DND-41 (cell line): ENCODE measurements around the gene DDX31.

ENCODE experiments used
- ATAC-seq: fragments of 200-7000 bp; cut with Tn5 transposase; 3 replicates; pipeline ENCODE4 v1.9.1; 2021; ENCODE audit warnings: low read depth; ENCODE audit not compliant: insufficient read depth
- DNase-seq: peaks from one replicate; pipeline ENCODE4 v3.0.0-alpha.2; 2020
- H2AFZ ChIP-seq: 2 replicates; pipeline ENCODE4 v1.6.0; 2012; ENCODE audit warnings: low read depth, low read length
- H3K27ac ChIP-seq: 2 replicates; pipeline ENCODE4 v1.5.1; 2012; ENCODE audit warnings: low read length, inconsistent platforms
- H3K27me3 ChIP-seq: fragments of 200-600 bp; sonication (generic); 2 replicates; pipeline ENCODE4 v1.6.0; 2012; ENCODE audit warnings: low read length, mild to moderate bottlenecking, inconsistent platforms; ENCODE audit not compliant: insufficient read depth, poor library complexity
- H3K36me3 ChIP-seq: 2 replicates; pipeline ENCODE4 v1.5.1; 2012; ENCODE audit warnings: low read length, inconsistent platforms; ENCODE audit not compliant: insufficient read depth
- H3K4me1 ChIP-seq: 2 replicates; pipeline ENCODE4 v1.5.1; 2012; ENCODE audit warnings: mild to moderate bottlenecking, low read length; ENCODE audit not compliant: insufficient read depth
- H3K4me2 ChIP-seq: 2 replicates; pipeline ENCODE4 v1.6.0; 2012; ENCODE audit warnings: mild to moderate bottlenecking, moderate library complexity, low read length, inconsistent platforms; ENCODE audit not compliant: insufficient read depth
- H3K4me3 ChIP-seq, 2 experiments: fragments of 200-600 bp in 1 of 2; shearing (Covaris generic) in 1 of 2; 2 replicates each; pipeline ENCODE4 v1.5.1; 2012 to 2016; ENCODE audit warnings: inconsistent platforms in 2 of 2, low read length in 2 of 2, mild to moderate bottlenecking in 2 of 2, low read depth in 1 of 2, moderate library complexity in 1 of 2
- H3K79me2 ChIP-seq: 2 replicates; pipeline ENCODE4 v1.6.0; 2012; ENCODE audit warnings: low read length, inconsistent platforms; ENCODE audit not compliant: insufficient read depth
- H3K9ac ChIP-seq: 2 replicates; pipeline ENCODE4 v1.6.0; 2012; ENCODE audit warnings: low read depth, mild to moderate bottlenecking, inconsistent platforms, low read length, moderate library complexity
- H3K9me3 ChIP-seq: 2 replicates; pipeline ENCODE4 v1.5.1; 2012; ENCODE audit warnings: low read length, moderate library complexity, mild to moderate bottlenecking, inconsistent platforms; ENCODE audit not compliant: insufficient read depth, severe bottlenecking
- H4K20me1 ChIP-seq: 2 replicates; pipeline ENCODE4 v1.6.0; 2012; ENCODE audit warnings: low read length; ENCODE audit not compliant: insufficient read depth
- CTCF ChIP-seq: IDR thresholded peaks from 2 replicates; pipeline ENCODE4 v1.5.1; 2012; ENCODE audit warnings: borderline replicate concordance, low read length, moderate library complexity, mild to moderate bottlenecking; ENCODE audit not compliant: poor library complexity, severe bottlenecking; ENCODE audit errors: extremely low read depth
- EZH2 ChIP-seq: IDR thresholded peaks from 3 replicates; pipeline ENCODE4 v1.6.1; 2012; ENCODE audit warnings: borderline replicate concordance, low read depth, mild to moderate bottlenecking, moderate library complexity, low read length, inconsistent platforms; ENCODE audit not compliant: severe bottlenecking

The DDX31 gene

GRCh38 chr9:132671620-132672412 lies 2.0 kb upstream of the DDX31 start:
- Histone ChIP-seq H2AFZ (no peak overlapping the region), H3K36me3 (no peaks in the 10 kb centered on the region; the same call in 1 of the 2 replicates), H3K79me2 (peaks cover 93% of the 10 kb centered on the region), H3K27me3 (no peaks in the 10 kb centered on the region), H3K27ac (no peak overlapping the region), H3K4me3 (peak overlapping the region; percentile 52 to 94; a peak in 3 of 4 replicates), H3K9ac (peak overlapping the region; percentile 83), H3K4me2 (peak overlapping the region; percentile 80), H3K4me1 (peaks cover 38% of the 10 kb centered on the region), H3K9me3 (no peaks in the 10 kb centered on the region), H4K20me1 (peaks cover 44% of the 10 kb centered on the region; the same call in 1 of the 2 replicates)
- ATAC-seq (no peak), DNase-seq (no peak)
- TF ChIP-seq EZH2 (no peak), CTCF (no peak)

- H3K27me3 ChIP-seq = no peaks in the 10 kb centered on the region
- no peaks in the 10 kb centered on the region; the same call in 1 of the 2 replicates for H3K36me3 ChIP-seq
- H3K79me2 ChIP-seq = peaks cover 90% of the 10 kb centered on the region
- H3K4me3 ChIP-seq = peak within 1 kb of the TSS; percentile 52 to 94; a peak in 3 of 4 replicates
- H3K4me2 ChIP-seq = peak within 1 kb of the TSS; percentile 80
- peaks cover 37% of the 10 kb centered on the region; the same call in 1 of the 2 replicates for H4K20me1 ChIP-seq
- peak within 1 kb of the TSS; percentile 91 for H3K27ac ChIP-seq
- ATAC-seq (peak; percentile 64), DNase-seq (peak; percentile 83)
- peak within 1 kb of the TSS; percentile 99 for H2AFZ ChIP-seq
- peak within 1 kb of the TSS; percentile 83 for H3K9ac ChIP-seq
- no peaks in the 10 kb centered on the region for H3K9me3 ChIP-seq
- TF ChIP-seq EZH2 (no peak), CTCF (no peak)
- H3K4me1 ChIP-seq = peaks cover 38% of the 10 kb centered on the region
These were observed 941 bp upstream of the DDX31 start, which contains the start of gene GTF3C4 for GRCh38 chr9:132670457-132671391. GTF3C4 (plus strand) TSS chr9:132670464; CDS start chr9:132670599, 135 bp downstream.

GRCh38 chr9:132669319-132669697 lies 475 bp downstream of the DDX31 start:
- Histone ChIP-seq H2AFZ (peak overlapping the region; percentile 99), H3K9ac (peak overlapping the region; percentile 83), H3K27ac (peak overlapping the region; percentile 91), H4K20me1 (peaks cover 31% of the 10 kb centered on the region; the same call in 1 of the 2 replicates), H3K4me2 (peak overlapping the region; percentile 80), H3K36me3 (peaks cover 5% of the 10 kb centered on the region), H3K4me1 (peaks cover 38% of the 10 kb centered on the region), H3K27me3 (no peaks in the 10 kb centered on the region), H3K79me2 (peaks cover 90% of the 10 kb centered on the region), H3K9me3 (no peaks in the 10 kb centered on the region), H3K4me3 (peak overlapping the region; percentile 52 to 94; a peak in 3 of 4 replicates)
- DNase-seq (no peak), ATAC-seq (peak; percentile 25)
- TF ChIP-seq EZH2 = no peak
- TF ChIP-seq CTCF = no peak
